Duodenal mucosa (tissue), 2 donors: ENCODE measurements around the gene KCNAB2.

ENCODE experiments used
- H3K27ac ChIP-seq: one replicate; pipeline ENCODE4 v1.7.0; 2013; ENCODE audit warnings: low read depth, low read length
- H3K27me3 ChIP-seq, 2 donors: one replicate each; pipeline ENCODE4 v1.7.0; 2013; ENCODE audit warnings: low read length in 2 of 2, control low read depth in 1 of 2; ENCODE audit not compliant: insufficient read depth in 2 of 2, control insufficient read depth in 1 of 2
- H3K36me3 ChIP-seq, 2 donors: one replicate each; pipeline ENCODE4 v1.7.0; 2013; ENCODE audit warnings: low read length in 2 of 2, control low read depth in 1 of 2; ENCODE audit not compliant: insufficient read depth in 2 of 2, control insufficient read depth in 1 of 2
- H3K4me1 ChIP-seq, 2 donors: one replicate each; pipeline ENCODE4 v1.7.0; 2013; ENCODE audit warnings: low read length in 2 of 2, control low read depth in 1 of 2; ENCODE audit not compliant: insufficient read depth in 2 of 2, control insufficient read depth in 1 of 2
- H3K4me3 ChIP-seq, 2 donors: one replicate each; pipeline ENCODE4 v1.7.0; 2013; ENCODE audit warnings: low read length in 2 of 2, low read depth in 1 of 2
- H3K9ac ChIP-seq, 2 donors: one replicate each; pipeline ENCODE4 v1.7.0; 2013; ENCODE audit warnings: low read length in 2 of 2, low read depth in 1 of 2
- H3K9me3 ChIP-seq, 2 donors: one replicate each; pipeline ENCODE4 v1.7.0; 2013; ENCODE audit warnings: low read length in 2 of 2, control low read depth in 1 of 2; ENCODE audit not compliant: control insufficient read depth in 1 of 2

Gene KCNAB2

GRCh38 chr1:6107409-6108356, 62.0 kb downstream of the KCNAB2 start:
- Histone ChIP-seq H3K9ac (no peak overlapping the region), H3K36me3 (no peaks in the 10 kb centered on the region), H3K9me3 (no peaks in the 10 kb centered on the region), H3K27ac (no peak overlapping the region), H3K4me3 (no peak overlapping the region), H3K27me3 (peaks cover 0 to 4% of the 10 kb centered on the region in 2 donors), H3K4me1 (no peaks in the 10 kb centered on the region)

DNA sequence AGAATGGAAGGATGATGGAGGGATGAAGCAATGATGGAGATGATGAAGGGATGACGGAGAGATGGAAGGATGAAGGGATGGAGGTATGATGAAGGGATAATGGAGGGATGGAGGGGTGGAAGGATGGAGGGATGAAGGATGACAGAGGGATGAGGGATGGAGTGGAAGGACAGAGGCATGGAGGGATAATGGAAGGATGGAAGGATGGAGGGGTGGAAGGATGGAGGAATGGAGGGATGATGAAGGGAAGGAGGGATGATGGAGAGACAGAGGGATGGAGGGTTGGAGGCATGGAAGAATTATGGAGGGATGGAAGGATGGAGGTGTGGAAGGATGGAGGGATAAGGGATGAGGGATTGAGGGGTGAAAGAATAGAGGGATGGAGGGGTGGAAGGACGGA, 62.8 kb downstream of the KCNAB2 start:
- Histone ChIP-seq H3K4me1 (no peaks in the 10 kb centered on the region), H3K9me3 (no peaks in the 10 kb centered on the region), H3K27me3 (peaks cover 0 to 4% of the 10 kb centered on the region in 2 donors), H3K9ac (no peak overlapping the region), H3K4me3 (no peak overlapping the region), H3K27ac (no peak overlapping the region), H3K36me3 (no peaks in the 10 kb centered on the region)

GRCh38 chr1:6108937-6109614, 63.4 kb downstream of the KCNAB2 start:
- Histone ChIP-seq H3K4me3 (no peak overlapping the region), H3K4me1 (no peaks in the 10 kb centered on the region), H3K9me3 (no peaks in the 10 kb centered on the region), H3K36me3 (no peaks in the 10 kb centered on the region), H3K9ac (no peak overlapping the region), H3K27me3 (peaks cover 0 to 4% of the 10 kb centered on the region in 2 donors), H3K27ac (no peak overlapping the region)

GRCh38 chr1:6109688-6110087, 64.0 kb downstream of the KCNAB2 start:
- Histone ChIP-seq H3K27ac (no peak overlapping the region), H3K9me3 (no peaks in the 10 kb centered on the region), H3K4me1 (no peaks in the 10 kb centered on the region), H3K27me3 (peaks cover 0 to 4% of the 10 kb centered on the region in 2 donors), H3K9ac (no peak overlapping the region), H3K4me3 (no peak overlapping the region), H3K36me3 (no peaks in the 10 kb centered on the region)

GRCh38 chr1:6110326-6110725, 64.6 kb downstream of the KCNAB2 start:
- H3K27ac ChIP-seq = no peak overlapping the region
- no peak overlapping the region for H3K4me3 ChIP-seq
- no peaks in the 10 kb centered on the region for H3K9me3 ChIP-seq
- H3K27me3 ChIP-seq = peaks cover 0 to 4% of the 10 kb centered on the region in 2 donors
- H3K4me1 ChIP-seq = no peaks in the 10 kb centered on the region
- H3K9ac ChIP-seq = no peak overlapping the region
- no peaks in the 10 kb centered on the region for H3K36me3 ChIP-seq

DNA sequence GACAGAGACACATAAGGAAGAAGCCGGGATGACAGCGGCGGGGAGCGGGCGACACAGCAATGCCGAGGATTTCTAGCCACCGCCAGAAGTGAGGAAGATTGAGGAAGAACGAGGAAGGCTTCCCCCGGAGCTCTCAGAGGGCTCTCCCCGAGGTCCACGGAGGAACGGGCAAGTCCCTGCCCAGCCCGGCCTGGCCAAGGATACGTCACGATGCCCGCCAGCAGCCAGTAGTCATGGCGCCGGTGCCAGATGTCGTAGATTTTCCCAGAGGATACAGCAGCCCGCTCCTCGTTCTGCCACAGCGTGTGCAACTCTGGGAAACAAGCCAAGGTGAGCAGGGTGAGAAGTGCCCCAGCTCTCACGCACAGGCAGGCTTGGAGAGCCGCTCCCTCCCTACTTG, 65.9 kb downstream of the KCNAB2 start:
- H3K9ac ChIP-seq = no peak overlapping the region
- no peak overlapping the region for H3K4me3 ChIP-seq
- no peaks in the 10 kb centered on the region for H3K36me3 ChIP-seq
- peaks cover 0 to 4% of the 10 kb centered on the region in 2 donors for H3K27me3 ChIP-seq
- H3K9me3 ChIP-seq = no peaks in the 10 kb centered on the region
- no peaks in the 10 kb centered on the region for H3K4me1 ChIP-seq
- no peak overlapping the region for H3K27ac ChIP-seq

DNA sequence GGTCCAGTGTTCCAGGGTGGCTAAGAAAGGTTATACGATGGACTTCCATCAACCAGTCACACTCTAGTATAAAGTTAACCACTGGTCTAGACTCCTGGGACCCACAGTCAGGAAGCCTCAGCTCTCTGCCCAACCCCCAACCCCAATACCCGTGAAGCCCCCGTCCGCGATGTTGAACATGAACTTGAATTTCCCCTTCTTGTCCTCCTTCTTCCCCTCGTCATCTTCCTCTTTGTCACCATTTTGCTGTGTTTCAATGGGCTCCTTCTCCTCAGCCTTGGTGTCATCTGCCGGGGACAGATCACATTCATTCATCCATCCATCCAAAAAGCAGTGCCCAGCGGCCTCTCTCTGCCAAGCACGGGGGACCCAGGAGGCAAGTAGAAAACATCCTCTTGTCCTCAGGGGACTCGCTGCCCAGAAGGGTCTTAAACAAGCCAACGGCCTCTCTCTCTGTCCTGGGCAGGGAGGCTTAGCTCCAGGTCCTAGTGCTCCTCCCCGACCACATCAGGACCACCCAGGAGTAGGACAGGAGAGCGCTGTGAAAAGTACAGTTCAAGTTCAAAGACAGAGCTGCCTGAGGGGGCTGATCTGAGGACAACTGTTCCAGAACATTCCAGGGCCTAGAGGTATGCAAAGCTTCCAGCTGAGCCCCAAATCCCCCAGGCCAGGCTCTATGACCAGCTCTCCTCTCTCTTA, 66.5 kb downstream of the KCNAB2 start:
- Histone ChIP-seq H3K9me3 (no peaks in the 10 kb centered on the region), H3K27me3 (peaks cover 0 to 4% of the 10 kb centered on the region in 2 donors), H3K9ac (no peak overlapping the region), H3K4me1 (no peaks in the 10 kb centered on the region), H3K27ac (no peak overlapping the region), H3K36me3 (no peaks in the 10 kb centered on the region), H3K4me3 (no peak overlapping the region)

GRCh38 chr1:6112690-6113005, 67.0 kb downstream of the KCNAB2 start:
- Histone ChIP-seq H3K27me3 (peaks cover 0 to 4% of the 10 kb centered on the region in 2 donors), H3K9me3 (no peaks in the 10 kb centered on the region), H3K4me1 (no peaks in the 10 kb centered on the region), H3K36me3 (no peaks in the 10 kb centered on the region), H3K4me3 (no peak overlapping the region), H3K27ac (no peak overlapping the region), H3K9ac (no peak overlapping the region)

DNA sequence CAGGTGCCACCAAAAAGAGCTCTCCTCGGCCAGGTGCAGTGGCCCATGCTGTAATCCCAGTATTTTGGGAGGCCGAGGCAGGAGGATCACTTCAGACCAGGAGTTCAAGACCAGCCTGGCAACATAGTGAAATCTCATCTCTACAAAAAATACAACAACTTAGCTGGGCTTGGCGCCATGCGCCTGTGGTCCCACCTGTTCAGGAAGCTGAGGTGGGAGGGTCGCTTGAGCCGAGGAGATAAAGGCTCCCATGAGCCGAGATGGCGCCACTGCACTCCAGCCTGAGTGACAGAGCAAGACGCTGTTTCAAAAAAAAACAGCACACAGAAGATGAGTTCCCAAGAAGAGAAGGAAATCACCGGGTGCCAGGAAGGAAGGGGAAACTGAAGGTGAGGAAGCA, 67.4 kb downstream of the KCNAB2 start:
- H3K36me3 ChIP-seq = no peaks in the 10 kb centered on the region

GRCh38 chr1:6113745-6114144, 68.1 kb downstream of the KCNAB2 start:
- no peaks in the 10 kb centered on the region for H3K27me3 ChIP-seq
- H3K9me3 ChIP-seq = no peaks in the 10 kb centered on the region
- no peak overlapping the region for H3K9ac ChIP-seq
- no peaks in the 10 kb centered on the region for H3K36me3 ChIP-seq
- no peaks in the 10 kb centered on the region for H3K4me1 ChIP-seq
- no peak overlapping the region for H3K4me3 ChIP-seq
- no peak overlapping the region for H3K27ac ChIP-seq

More for the DNA sequence above, 67.4 kb downstream of the KCNAB2 start:
- no peak overlapping the region for H3K4me3 ChIP-seq
- H3K27me3 ChIP-seq = peaks cover 0 to 4% of the 10 kb centered on the region in 2 donors
- H3K27ac ChIP-seq = no peak overlapping the region
- H3K4me1 ChIP-seq = no peaks in the 10 kb centered on the region
- H3K9me3 ChIP-seq = no peaks in the 10 kb centered on the region
- no peak overlapping the region for H3K9ac ChIP-seq
